Measurements from ENCODE around the gene NDUFS3.
A peak's percentile ranks its signal among the peaks of the same experiment; 100 is the strongest.
"Not testable (repeated sequence)": the region's sequence is repeated elsewhere in the genome, so short reads cannot be mapped to it uniquely, and the experiment has no call there.

Gene NDUFS3

DNA sequence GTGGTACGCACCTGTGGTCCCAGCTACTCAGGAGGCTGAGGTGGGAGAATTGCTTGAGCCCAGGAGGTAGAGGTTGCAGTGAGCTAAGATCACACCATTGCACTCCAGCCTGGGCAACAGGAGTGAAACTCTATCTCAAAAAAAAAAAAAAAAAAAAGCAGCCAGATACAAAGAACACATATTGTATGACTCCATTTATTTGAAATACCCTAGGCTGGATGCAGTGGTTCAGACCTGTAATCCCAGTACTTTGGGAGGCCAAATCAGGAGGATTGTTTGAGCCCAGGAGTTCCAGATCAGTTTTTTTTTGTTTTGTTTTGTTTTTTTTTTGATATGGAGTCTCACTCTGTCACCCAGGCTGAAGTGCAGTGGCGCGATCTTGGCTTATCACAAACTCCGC is 16.5 kb upstream of the NDUFS3 start:
- not testable (repeated sequence) for DNase-seq

DNA sequence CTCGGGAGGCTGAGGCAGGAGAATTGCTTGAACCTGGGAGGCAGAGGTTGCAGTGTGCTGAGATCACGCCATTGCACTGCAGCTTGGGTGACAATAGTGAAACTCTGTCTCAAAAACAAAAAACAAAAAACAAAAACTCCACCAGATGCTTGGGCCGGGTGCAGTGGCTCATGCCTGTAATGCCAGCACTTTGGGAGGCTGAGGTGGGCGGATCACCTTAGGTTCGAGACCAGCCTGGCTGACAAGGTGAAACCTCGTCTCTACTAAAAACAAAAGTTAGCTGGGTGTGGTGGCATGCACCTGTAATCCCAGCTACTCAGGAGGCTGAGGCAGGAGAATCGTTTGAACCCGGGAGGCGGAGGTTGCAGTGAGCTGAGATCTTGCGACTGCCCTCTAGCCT is 14.5 kb upstream of the NDUFS3 start:
- DNase-seq, result not testable (repeated sequence)

DNA sequence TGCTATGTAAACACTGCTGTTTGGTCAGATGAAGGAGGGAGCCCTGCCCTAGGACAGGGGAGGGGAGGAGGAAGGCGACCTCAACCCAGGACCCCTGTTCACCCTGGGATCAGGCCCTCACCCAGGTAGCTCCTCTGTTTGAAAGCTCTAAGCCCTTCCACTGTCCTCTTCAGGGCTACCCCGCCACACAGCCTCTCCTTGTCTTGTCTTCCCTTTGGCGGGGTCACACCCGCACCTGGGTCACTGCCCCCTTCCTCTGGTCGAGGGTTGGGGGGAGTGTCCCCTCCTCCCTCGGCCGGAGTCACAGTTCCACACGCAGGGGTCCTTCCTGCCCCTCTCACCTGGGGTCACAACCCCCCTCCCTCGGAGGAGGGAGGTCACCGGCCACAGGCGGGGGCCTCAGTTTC is 13.9 kb upstream of the NDUFS3 start:
- DNase-seq, result no peak

DNA sequence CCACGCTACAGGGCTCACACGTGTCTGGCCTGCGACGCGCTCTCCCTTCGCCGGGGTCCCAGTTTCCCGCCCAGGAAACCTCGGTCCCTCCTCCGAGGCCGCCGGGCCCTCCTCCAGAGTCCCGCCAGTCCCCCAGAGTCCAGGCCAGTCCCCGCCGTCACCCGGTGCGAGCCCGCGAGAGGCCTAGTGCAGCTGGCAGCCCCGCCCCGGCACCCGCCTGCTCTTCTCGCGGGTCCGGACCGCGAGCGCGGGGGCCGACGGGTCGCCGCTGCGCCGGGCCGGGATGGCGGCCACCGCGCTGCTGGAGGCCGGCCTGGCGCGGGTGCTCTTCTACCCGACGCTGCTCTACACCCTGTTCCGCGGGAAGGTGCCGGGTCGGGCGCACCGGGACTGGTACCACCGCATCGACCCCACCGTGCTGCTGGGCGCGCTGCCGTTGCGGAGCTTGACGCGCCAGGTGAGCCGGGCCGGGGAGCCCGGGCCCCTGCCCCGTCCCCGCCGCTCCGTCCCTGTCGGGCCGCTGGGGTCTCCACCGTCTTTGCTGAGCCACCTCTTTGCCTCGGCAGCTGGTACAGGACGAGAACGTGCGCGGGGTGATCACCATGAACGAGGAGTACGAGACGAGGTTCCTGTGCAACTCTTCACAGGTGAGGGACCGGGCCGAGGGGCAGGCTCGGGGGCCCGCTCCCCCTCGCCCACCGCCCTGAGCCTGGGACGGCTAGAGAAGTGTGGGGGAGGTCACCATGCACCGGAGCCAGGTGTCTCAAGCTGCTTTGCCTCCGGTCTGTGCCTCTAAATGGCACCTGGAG is 13.3 kb upstream of the NDUFS3 start, which contains the start of gene PTPMT1:
Gene PTPMT1 (plus strand): TSS at position 260 of the 809 bp plus-strand sequence. CDS start 24 bp downstream, at position 284.
- peak; percentile 22 to 47 for DNase-seq

DNA sequence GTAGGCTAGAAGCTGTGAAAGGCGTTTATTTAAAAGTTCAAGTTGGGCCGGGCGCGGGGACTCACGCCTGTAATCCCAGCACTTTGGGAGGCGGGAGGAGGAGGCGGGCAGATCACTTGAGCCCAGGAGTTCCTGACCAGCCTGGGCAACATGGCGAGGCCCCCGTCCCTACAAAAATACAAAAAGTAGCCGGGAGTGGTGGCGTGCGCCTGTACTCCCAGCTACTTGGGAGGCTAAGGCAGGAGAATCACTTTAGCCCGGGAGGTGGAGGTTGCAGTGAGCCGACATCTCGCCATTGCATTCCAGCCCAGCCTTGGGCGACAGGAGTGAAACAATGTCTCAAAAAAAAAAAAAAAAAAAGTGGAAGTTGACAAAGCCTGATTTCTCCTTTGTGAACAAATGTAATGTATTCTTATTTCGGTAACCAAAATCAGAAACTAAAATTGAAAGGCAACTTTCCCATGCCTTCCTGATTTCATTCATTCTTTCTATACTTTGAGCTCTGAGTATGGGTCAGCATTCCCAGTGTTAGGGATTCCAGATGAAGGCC is 12.7 kb upstream of the NDUFS3 start:
- DNase-seq, result no peak

DNA sequence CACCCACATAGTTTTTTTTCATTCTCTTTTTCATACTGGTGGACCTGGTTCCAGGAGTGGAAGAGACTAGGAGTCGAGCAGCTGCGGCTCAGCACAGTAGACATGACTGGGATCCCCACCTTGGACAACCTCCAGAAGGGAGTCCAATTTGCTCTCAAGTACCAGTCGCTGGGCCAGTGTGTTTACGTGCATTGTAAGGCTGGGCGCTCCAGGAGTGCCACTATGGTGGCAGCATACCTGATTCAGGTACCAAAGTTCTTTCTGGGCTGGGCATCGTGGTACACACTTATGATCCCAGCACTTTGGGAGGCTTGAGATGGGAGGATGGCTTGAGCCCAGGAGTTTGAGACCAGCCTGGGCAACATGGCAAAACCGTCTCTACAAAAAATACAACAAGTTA is 9.2 kb upstream of the NDUFS3 start:
- no peak for DNase-seq

DNA sequence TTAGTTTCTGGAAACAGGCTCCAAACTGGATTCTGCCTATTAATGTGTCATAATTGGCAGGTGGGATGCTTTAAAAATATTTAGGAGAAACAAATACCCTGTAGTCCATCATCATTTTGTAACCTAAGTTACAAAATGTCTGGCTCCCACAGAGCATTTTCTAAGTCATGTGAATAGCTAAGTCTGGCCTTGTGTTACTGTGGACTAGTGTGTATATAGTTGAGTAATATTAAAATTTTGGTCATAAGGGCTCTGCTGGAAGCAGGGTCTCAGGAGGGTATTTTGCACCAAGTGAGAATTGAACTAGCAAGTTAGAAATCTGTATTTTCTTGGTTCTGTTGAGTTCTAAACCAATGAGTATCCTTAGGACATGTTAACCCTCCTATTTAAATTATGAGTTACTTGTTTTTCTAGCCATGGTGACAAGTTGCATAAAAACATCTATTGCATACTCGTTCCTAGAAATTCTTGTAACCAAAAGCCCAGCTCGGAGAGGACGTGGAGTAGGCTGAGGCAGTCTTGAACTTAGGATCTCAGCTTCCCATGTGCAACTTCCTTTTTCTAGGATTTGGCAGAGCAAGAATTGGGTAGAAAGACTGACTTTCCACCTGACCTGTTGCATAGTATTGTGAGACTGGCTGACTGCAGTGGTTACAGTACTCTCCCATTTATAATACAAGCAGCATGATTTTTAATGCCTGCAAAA is 8.1 kb upstream of the NDUFS3 start:
- no peak for DNase-seq

DNA sequence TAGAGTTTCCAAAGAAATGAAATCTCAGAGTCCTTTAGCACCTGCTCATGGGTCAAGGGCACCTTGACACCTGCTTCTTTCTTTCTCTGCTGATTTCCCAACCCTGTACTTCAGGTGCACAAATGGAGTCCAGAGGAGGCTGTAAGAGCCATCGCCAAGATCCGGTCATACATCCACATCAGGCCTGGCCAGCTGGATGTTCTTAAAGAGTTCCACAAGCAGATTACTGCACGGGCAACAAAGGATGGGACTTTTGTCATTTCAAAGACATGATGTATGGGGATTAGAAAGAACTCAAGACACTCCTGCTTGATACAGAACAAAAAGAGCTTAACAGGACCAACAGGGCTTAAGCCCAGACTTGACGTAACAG is 7.5 kb upstream of the NDUFS3 start:
- DNase-seq, result no peak

DNA sequence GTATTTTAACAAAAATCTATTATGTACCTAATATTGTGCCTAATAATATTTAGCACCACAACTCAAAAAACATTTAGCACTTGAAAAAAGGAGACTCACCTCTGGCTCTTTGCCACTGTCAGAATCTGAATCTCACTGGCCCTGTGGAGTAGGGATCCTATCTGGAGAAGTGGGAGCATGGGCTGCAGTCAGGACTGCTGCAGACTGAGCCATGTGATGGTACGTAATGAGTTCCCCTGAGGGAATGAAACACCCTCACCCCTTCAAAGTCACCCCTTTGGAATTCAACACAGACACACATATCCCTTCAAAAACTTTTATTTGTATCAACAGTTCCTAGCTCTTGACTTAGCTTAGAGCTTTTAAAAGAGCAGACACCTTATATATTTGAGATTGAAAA is 7.0 kb upstream of the NDUFS3 start:
- no peak for DNase-seq

DNA sequence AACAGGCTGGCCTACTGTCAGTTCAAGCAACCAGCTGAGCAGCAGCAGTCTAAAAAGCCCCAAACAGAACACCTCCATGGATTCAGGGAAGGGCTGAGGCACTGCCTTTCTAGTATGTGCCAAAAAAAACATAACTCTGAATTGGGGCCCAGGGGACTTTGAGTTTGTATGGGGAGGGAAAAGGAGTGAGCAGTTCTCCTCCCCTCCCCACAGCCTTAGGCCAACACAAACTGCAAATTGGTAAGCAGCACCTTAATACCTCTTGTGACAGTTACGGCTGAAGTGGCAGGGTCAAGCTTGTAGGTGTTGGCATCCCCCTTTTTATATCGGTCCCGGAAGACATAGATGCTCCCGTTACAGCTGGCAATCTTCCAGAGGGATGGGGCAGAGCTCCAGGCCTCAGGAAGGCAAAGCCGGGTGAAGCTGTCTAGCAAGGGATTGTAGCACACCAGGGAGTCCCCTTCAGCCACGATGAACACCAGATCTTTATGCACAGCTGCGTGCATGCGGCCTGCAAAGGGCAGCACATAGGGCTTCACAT is 6.1 kb upstream of the NDUFS3 start:
- DNase-seq, result no peak

DNA sequence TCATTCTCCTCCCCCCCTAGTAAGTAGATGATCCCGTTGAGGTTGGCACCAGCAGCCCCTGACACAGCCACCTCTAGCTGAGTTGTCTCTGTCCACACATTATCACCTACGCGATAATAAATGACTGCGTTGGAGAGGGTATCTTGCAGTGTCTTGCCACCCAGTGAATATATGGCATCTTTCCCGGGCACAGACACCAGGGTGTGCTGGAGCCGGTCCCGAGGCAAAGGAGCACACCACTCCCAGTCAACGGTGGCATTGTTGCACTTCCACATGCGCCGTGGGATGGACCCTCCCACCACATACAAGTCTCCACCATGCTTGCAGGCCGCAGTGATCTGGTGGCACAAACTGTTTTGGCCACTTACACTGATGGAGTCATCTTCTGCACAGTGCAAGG is 5.6 kb upstream of the NDUFS3 start:
- no peak for DNase-seq

DNA sequence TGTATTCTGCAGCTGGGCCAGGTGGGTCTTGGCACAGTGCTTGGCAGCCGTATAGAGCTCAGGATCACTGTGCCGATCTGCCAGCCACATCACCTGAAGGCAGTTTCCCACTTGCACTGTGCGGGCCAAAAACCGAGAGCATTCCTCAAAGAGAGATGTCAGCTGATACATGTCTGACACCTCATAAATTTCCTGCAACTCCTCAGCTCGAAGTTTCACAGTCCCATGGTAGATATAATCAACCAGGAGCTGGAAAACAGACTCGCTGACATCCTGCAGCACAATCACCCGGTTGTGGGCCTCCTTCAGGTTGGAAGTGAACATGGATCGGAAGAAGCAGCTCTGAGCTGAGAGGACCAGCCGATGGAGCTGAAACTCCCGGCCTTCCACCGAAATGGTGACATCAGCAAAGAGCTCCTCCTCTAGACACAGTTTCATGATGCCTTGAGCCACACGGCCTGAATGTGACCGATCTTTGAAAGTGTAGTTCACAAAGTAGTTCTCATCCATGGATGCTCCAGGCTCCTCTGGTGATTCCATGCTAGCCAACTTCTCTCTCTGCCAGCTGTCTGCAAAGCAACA is 1.3 kb upstream of the NDUFS3 start:
- no peak for DNase-seq

DNA sequence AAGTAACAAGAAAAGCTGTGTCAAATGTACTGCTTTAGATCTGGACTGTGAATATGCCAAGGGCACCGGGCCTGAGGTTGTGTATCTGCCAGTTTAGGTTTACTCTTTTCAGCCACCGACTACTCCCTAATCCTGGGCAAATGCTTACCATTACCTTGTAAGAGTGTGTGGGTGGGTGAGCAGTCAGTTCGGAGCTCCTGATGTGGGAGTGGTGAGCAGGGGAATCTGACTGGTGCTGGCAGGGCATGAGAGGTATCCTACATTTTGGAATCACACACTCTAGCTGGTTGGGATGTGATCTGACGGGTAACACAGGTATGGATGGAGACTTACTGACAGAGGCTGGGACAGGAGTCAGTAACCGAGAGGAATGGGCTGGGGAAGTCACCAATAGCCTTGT is 5.0 kb downstream of the NDUFS3 start:
- no peak for DNase-seq

DNA sequence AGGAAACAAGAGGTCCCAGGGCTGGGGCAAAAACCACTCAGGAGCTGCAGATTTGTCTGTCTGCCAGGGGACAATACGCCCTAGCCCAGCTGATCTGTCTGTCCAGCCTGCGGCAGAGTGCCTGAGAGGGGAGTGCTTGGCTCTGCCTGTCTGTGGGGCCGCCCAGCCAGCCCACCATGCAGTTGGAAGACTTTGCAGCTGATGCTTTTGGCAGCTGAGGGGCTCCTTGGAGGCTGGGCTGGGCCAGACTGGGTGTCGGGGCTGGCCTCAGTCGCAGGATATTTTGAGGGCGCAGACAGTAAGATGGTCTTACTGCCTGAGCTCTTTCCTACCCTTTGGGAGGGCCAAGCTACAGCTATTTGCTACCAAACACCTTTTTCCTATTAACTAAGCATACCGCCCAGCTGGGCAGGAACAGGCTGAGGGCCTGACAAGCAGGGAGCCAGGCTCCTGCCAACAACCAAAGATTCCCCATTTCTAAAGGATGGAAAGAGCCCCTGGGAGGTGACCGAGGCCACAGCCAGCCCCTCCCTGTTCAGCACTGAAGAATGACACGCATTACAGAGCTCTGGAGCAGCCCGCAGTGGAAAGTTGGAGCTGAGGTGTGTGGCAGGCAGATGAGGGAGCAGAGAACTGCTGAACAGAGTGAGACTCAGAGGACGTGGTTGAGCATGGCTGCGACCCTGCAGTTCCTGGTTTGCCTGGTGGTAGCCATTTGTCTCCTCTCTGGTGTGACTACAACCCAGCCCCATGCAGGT is 7.4 kb downstream of the NDUFS3 start, which contains the start of gene FAM180B:
Gene FAM180B (plus strand): TSS at position 581 of the 758 bp plus-strand sequence. CDS start 91 bp downstream, at position 672.
- DNase-seq, result no peak

DNA sequence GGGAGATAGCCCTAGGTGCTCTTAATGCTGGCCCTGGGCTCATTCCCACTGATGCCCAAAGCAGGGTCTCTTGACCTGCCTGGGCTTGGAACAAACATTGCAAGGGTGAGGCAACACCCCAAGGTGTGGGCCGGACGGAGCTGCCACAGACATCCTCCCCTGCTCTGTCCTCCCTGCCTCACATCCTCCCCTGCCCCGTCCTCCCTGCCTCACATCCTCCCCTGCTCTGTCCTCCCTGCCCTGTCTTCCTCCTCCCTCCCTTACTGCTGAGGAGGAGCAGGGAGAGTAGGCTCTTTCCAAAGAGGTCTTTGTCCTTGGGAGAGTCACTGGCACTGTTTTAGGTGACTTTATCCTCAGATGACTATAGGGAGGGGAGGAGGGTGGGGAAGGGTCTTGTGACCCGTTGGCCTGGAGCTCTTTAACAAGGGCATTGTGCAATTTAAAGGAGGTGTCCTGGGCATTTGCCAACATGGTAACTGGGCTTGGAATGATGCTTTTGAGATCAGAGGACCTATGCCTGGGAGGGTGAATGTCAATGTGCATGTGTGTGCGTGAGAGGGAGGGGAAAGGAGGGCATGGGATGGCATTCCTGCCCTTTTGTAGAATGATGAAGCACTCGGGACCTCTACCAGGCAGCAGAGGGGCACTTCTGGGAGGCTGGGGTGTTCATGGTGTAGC is 8.3 kb downstream of the NDUFS3 start:
- DNase-seq, result no peak

DNA sequence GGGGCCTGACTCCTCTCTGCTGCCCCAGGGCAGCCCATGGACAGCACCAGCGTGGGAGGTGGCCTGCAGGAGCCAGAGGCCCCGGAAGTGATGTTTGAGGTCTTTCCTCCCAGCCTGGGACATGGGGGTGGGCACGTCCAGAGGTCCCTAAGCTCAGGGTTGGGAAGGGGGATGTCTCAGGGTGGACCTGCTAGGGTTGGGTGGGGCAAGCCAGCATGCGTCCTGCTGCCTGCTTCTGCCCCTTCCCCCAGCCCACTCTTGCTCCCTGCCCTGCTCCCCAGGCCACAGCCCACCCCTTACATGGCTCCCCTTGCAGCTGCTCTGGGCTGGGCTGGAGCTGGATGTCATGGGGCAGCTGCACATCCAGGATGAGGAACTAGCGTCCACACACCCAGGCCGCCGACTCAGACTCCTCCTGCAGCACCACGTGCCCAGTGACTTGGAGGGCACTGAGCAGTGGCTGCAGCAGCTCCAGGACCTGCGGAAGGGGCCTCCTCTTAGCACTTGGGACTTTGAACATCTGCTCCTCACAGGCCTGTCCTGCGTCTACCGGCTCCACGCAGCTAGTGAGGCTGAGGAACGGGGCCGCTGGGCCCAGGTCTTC is 9.0 kb downstream of the NDUFS3 start:
- no peak for DNase-seq

DNA sequence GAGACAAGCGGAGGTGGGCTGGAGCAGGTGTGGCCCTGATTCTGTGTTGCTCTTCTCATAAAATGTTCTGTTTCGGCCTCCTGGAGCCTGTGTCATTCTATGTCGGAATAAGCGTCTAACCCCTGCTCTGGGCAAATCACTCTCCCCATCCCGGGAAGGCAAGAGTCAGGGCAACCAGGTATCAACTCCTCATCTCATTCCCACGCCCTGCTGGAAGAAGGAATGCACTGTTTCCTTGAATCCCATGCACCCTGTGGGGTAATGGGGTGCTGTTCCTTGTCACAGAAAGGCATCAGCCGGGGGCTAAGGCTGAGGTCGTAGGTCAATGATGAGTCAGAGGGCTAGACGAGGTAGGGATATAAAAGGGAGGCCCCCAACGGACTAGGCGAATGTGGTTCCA is 10.2 kb downstream of the NDUFS3 start:
- DNase-seq, result no peak

DNA sequence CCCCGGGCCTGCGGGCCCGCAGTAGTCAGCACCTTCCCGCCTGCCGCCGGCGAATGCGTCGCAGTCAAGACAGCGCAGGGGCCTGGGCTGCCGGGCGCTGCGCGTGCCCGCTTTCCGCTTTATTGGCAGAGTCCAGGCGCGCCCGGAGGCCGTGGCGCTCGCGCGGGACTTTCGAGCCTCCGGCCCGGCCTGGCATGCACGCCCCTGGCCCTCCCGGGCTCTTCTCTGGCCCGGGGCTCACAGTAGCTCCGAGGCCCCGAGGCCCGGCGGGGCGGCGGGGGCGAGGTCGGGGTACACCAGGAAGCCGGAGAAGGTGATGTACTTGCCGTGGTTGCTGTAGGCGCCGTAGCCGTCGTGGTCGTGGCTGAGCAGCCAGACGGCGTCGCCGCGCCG is 10.7 kb downstream of the NDUFS3 start:
- DNase-seq, result no peak

DNA sequence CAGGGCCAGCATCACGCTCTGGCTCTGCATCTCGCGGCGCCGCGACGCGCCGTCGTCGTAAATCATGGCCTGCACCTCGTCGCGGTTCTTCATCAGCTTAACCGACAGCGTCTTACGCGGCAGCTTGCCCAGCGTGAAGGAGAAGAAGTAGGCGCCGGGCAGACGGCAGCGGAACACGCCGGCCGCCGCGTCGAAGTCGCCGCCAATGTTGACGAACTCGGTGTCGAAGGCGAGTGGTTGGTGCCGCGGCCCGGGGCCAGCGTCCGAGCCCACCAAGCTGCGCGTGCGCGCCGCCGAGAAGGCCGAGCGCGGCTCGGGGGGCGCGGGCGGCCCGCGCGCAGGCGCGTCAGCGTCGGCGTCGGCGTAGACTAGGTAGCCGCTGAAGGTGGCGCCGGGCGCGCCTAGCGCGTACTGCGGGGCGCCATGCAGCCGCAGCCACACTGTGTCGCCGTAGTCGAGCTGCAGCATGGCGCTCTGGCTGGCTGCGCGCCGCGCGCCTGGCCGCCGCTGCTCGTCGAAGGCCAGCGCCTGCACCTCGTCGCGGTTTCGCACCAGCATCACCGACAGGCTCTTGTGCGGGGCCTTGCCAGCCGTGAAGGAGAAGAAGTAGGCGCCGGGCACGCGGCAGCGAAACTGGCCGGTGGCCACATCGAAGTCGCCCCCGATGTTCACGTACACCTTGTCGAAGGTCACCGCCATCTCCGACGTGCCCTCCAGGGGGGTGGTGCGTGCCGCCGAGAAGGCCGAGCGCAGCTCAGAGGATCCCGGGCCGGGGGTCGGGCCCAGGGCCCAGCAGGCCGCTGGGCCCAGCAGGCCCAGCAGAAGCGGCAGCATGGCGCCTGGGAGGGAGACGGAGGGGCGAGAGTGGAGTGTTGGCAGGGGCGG is 11.3 kb downstream of the NDUFS3 start:
- no peak for DNase-seq

DNA sequence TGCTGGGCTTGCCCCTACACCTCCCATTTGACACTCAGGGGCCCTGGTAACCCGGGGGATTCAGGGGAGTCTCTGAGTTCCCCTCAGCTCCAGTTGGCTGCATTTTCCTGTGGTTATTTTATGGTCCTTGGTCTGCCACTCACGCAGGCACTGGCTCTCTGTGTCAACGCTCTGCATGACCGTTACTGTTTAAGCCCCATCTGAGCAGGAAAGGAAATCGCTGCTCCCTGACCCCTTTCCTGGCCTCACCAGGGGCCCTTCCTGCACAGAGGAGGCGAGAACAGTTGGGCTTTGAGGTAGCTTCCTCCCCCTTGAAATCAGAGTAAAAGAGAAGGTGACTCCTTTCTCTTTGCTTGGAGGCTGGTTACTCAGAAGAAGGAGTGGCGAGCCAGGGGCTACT is 12.9 kb downstream of the NDUFS3 start:
- DNase-seq, result no peak
